PC-3 (cell line): ENCODE results near the gene SYNGR2. TPM values are rescaled to one million over a fixed set of nuclear protein-coding genes. Genes with fewer than 3 reads are reported as not detected.
A peak's percentile ranks its signal among the peaks of the same experiment; 100 is the strongest.

Source experiments
- ATAC-seq: fragments of 200-7000 bp; cut with Tn5 transposase; 2 replicates; pipeline ENCODE4 v1.9.1; 2020; ENCODE audit warnings: mild to moderate bottlenecking, moderate library complexity
- BruUV-seq: library from RNA; stranded (reverse); fragments of 400-500 nt; replicated peaks from 2 replicates; lab custom pipeline; 2021; lab: Mats Ljungman, UMichigan
- CTCF ChIA-PET: fragments of 300-600 bp; sonication (Branson Sonifier 250); formaldehyde crosslinking; loops from one replicate; lab custom pipeline; 2022; ENCODE audit warnings: antibody characterized with exemption; lab: Charles Lee
- POLR2A ChIA-PET: fragments of 300-600 bp; sonication (Branson Sonifier 250); formaldehyde crosslinking; loops from one replicate; lab custom pipeline; 2022; ENCODE audit warnings: antibody characterized with exemption; ENCODE audit not compliant: unreplicated experiment; lab: Charles Lee
- DNase-seq: peaks from one replicate; pipeline ENCODE4 v3.0.0-alpha.2; 2015
- H2AFZ ChIP-seq: fragments of 300-600 bp; sonication (generic); 2 replicates; pipeline ENCODE4 v1.6.0; 2016; ENCODE audit warnings: antibody characterized with exemption, low read length
- H3F3A ChIP-seq: fragments of 300-600 bp; sonication (generic); one replicate; pipeline ENCODE4 v1.6.0; 2017; ENCODE audit warnings: antibody characterized with exemption, low read length, control low read depth, mild to moderate bottlenecking; ENCODE audit not compliant: unreplicated experiment
- H3K27ac ChIP-seq: fragments of 300-600 bp; sonication (generic); 2 replicates; pipeline ENCODE4 v1.5.1; 2016; ENCODE audit warnings: mild to moderate bottlenecking, low read length
- H3K27me3 ChIP-seq: fragments of 300-600 bp; sonication (generic); 2 replicates; pipeline ENCODE4 v1.6.1; 2016; ENCODE audit warnings: low read length, mixed read lengths
- H3K36me3 ChIP-seq: fragments of 300-600 bp; sonication (generic); 2 replicates; pipeline ENCODE4 v1.6.1; 2016; ENCODE audit warnings: low read depth, mixed run types, low read length, mixed read lengths
- H3K4me1 ChIP-seq: fragments of 300-600 bp; sonication (generic); 2 replicates; pipeline ENCODE4 v1.5.1; 2016; ENCODE audit warnings: low read length; ENCODE audit not compliant: insufficient read depth
- H3K4me2 ChIP-seq: fragments of 300-600 bp; sonication (generic); 2 replicates; pipeline ENCODE4 v1.6.0; 2016; ENCODE audit warnings: low read length
- H3K4me3 ChIP-seq: fragments of 300-600 bp; sonication (generic); 2 replicates; pipeline ENCODE4 v1.5.1; 2016; ENCODE audit warnings: mild to moderate bottlenecking, low read length, mixed read lengths
- H3K79me2 ChIP-seq: fragments of 300-600 bp; sonication (generic); 2 replicates; pipeline ENCODE4 v1.6.1; 2017; ENCODE audit warnings: low read length, mixed read lengths
- H3K9ac ChIP-seq: fragments of 300-600 bp; sonication (generic); 2 replicates; pipeline ENCODE4 v1.6.0; 2016; ENCODE audit warnings: mild to moderate bottlenecking, low read length
- H3K9me2 ChIP-seq: fragments of 300-600 bp; sonication (generic); replicated peaks from 2 replicates; pipeline ENCODE4 v1.6.1; 2016; ENCODE audit warnings: mixed run types, low read length, mixed read lengths
- H3K9me3 ChIP-seq: fragments of 300-600 bp; sonication (generic); 2 replicates; pipeline ENCODE4 v1.6.1; 2016; ENCODE audit warnings: low read length, mixed read lengths
- H4K20me1 ChIP-seq: fragments of 300-600 bp; sonication (generic); 2 replicates; pipeline ENCODE4 v1.6.1; 2016; ENCODE audit warnings: low read length, mixed read lengths
- CTCF ChIP-seq: fragments of 300-600 bp; sonication (generic); conservative IDR thresholded peaks from 2 replicates; pipeline ENCODE4 v1.5.1; 2017; ENCODE audit warnings: antibody characterized with exemption, low read depth, mild to moderate bottlenecking, low read length
- EZH2 ChIP-seq: fragments of 300-600 bp; sonication (generic); IDR thresholded peaks from one replicate; pipeline ENCODE4 v1.6.1; 2017; ENCODE audit warnings: antibody characterized with exemption, mild to moderate bottlenecking, low read length; ENCODE audit not compliant: unreplicated experiment
- EZH2phosphoT487 ChIP-seq: fragments of 300-600 bp; sonication (generic); IDR thresholded peaks from 2 replicates; pipeline ENCODE4 v1.6.1; 2018; ENCODE audit warnings: mild to moderate bottlenecking, antibody characterized with exemption, low read length, borderline replicate concordance
- intact Hi-C: fragments of 100-400 bp; cut with micrococcal nuclease; formaldehyde crosslinking; loops from 2 replicates; pipeline ENCODE4 v1.9.0; 2023
- total RNA-seq: library from RNA; depleted of rRNA; stranded (reverse); fragments of >200 nt; gene quantifications from 2 replicates; pipeline ENCODE4 v1.2.3, GENCODE V29; 2014

Gene SYNGR2
- total RNA-seq, 1 experiment from 2014 or later: 213 TPM

- Histone ChIP-seq H3K79me2 (peaks cover 65% of the 10 kb centered on the region), H3K4me1 (peaks cover 24% of the 10 kb centered on the region), H4K20me1 (peaks cover 13% of the 10 kb centered on the region; the same call in 1 of the 2 replicates), H3K9ac (no peak overlapping the region), H3F3A (no peaks in the 10 kb centered on the region), H3K27ac (no peak overlapping the region), H3K4me3 (peak overlapping the region; percentile 77; the same call in 1 of the 2 replicates), H3K9me2 (no peaks in the 10 kb centered on the region), H3K36me3 (peaks cover 30% of the 10 kb centered on the region), H2AFZ (no peak overlapping the region), H3K9me3 (no peaks in the 10 kb centered on the region), H3K27me3 (no peaks in the 10 kb centered on the region), H3K4me2 (peak overlapping the region; percentile 99)
- intact Hi-C loops: no loop called here
- no peak for ATAC-seq
- TF ChIP-seq EZH2 (no peak), EZH2phosphoT487 (no peak), CTCF (no peak)
- ChIA-PET POLR2A (no interaction called here), CTCF (no interaction called here)
- no TSS peak for BruUV-seq
- DNase-seq: no peak
Measured at GRCh38 chr17:78183916-78184315, 15.5 kb downstream of the SYNGR2 start.

GRCh38 chr17:78184351-78184750 lies 16.0 kb downstream of the SYNGR2 start:
- DNase-seq: no peak
- ChIA-PET CTCF (no interaction called here), POLR2A (no interaction called here)
- Histone ChIP-seq H2AFZ (no peak overlapping the region), H3K27ac (no peak overlapping the region), H3K9ac (no peak overlapping the region), H3K79me2 (peaks cover 70% of the 10 kb centered on the region), H3K27me3 (no peaks in the 10 kb centered on the region), H3K9me3 (no peaks in the 10 kb centered on the region), H3F3A (no peaks in the 10 kb centered on the region), H3K36me3 (peaks cover 27% of the 10 kb centered on the region), H4K20me1 (peaks cover 13% of the 10 kb centered on the region; the same call in 1 of the 2 replicates), H3K4me1 (peaks cover 24% of the 10 kb centered on the region), H3K4me3 (peak overlapping the region; percentile 77; the same call in 1 of the 2 replicates), H3K9me2 (no peaks in the 10 kb centered on the region), H3K4me2 (peak overlapping the region; percentile 99)
- TF ChIP-seq EZH2phosphoT487 (no peak), CTCF (no peak), EZH2 (no peak)
- no TSS peak for BruUV-seq
- intact Hi-C loops: no loop called here
- ATAC-seq: no peak

- H3K9me2 ChIP-seq: no peaks in the 10 kb centered on the region
- peaks cover 75% of the 10 kb centered on the region for H3K79me2 ChIP-seq
- peaks cover 26% of the 10 kb centered on the region for H3K36me3 ChIP-seq
- no peak for DNase-seq
- ChIA-PET POLR2A (no interaction called here), CTCF (no interaction called here)
- H4K20me1 ChIP-seq: peaks cover 13% of the 10 kb centered on the region; the same call in 1 of the 2 replicates
- TF ChIP-seq CTCF (no peak), EZH2phosphoT487 (no peak)
- intact Hi-C loops: loop anchor here (5.0 kb wide), 1 partner anchor 67 kb away; no protein-coding TSS in a partner anchor
- H3K4me1 ChIP-seq: peaks cover 24% of the 10 kb centered on the region
- H3K9ac ChIP-seq: no peak overlapping the region
- no TSS peak for BruUV-seq
- no peak for ATAC-seq
- no peaks in the 10 kb centered on the region for H3K27me3 ChIP-seq
- no peaks in the 10 kb centered on the region for H3K9me3 ChIP-seq
- H3K4me3 ChIP-seq: peak overlapping the region; percentile 77
- H3K4me2 ChIP-seq: peak overlapping the region; percentile 99
- H2AFZ ChIP-seq: no peak overlapping the region
- no peaks in the 10 kb centered on the region for H3F3A ChIP-seq
- H3K27ac ChIP-seq: no peak overlapping the region
Measured at GRCh38 chr17:78184868-78185267, 16.5 kb downstream of the SYNGR2 start.
